HepG2 (cell line): Measurements from ENCODE around the gene P3H3. TPM values are rescaled to one million over a fixed set of nuclear protein-coding genes. Genes with fewer than 3 reads are reported as not detected.

Experiments used
- ATF5 ChIP-seq: sonication (generic); formaldehyde crosslinking; IDR thresholded peaks from 2 replicates; pipeline ENCODE4 v1.4.0; 2020; ENCODE audit warnings: mild to moderate bottlenecking, low read depth, missing genetic modification reagents
- HDAC1 ChIP-seq: sonication (generic); formaldehyde crosslinking; IDR thresholded peaks from 2 replicates; pipeline ENCODE4 v1.5.1; 2020; ENCODE audit warnings: mild to moderate bottlenecking, missing genetic modification reagents
- KMT2B ChIP-seq: IDR thresholded peaks from 2 replicates; pipeline ENCODE4 v1.6.1; 2016; ENCODE audit warnings: missing genetic modification reagents, missing compliant biosample characterization
- MXD1 ChIP-seq: sonication (generic); formaldehyde crosslinking; IDR thresholded peaks from 2 replicates; pipeline ENCODE4 v1.4.0; 2020; ENCODE audit warnings: mild to moderate bottlenecking, missing genetic modification reagents
- MXD4 ChIP-seq: IDR thresholded peaks from 2 replicates; pipeline ENCODE4 v1.6.1; 2016; ENCODE audit warnings: mild to moderate bottlenecking, missing biosample characterization, missing genetic modification reagents
- MZF1 ChIP-seq: sonication (generic); formaldehyde crosslinking; IDR thresholded peaks from 2 replicates; pipeline ENCODE4 v1.8.1; 2023; ENCODE audit warnings: mild to moderate bottlenecking, missing genetic modification reagents, borderline replicate concordance
- RFX5 ChIP-seq: IDR thresholded peaks from 2 replicates; pipeline ENCODE4 v1.6.1; 2011; ENCODE audit warnings: low read depth, low read length, improper control_type of control experiment
- SNAPC5 ChIP-seq: sonication (generic); formaldehyde crosslinking; IDR thresholded peaks from 2 replicates; pipeline ENCODE4 v1.8.1; 2023; ENCODE audit warnings: mild to moderate bottlenecking, missing genetic modification reagents, borderline replicate concordance
- TCF7L2 ChIP-seq: IDR thresholded peaks from 2 replicates; pipeline ENCODE4 v1.6.1; 2011; ENCODE audit warnings: mild to moderate bottlenecking, low read depth, low read length, moderate library complexity
- TEAD3 ChIP-seq: optimal IDR thresholded peaks from 2 replicates; pipeline ENCODE3; 2016; ENCODE audit warnings: borderline replicate concordance
- TFDP2 ChIP-seq: sonication (generic); formaldehyde crosslinking; IDR thresholded peaks from 2 replicates; pipeline ENCODE4 v1.4.0; 2020; ENCODE audit warnings: missing genetic modification reagents
- WIZ ChIP-seq: sonication (generic); formaldehyde crosslinking; IDR thresholded peaks from 2 replicates; pipeline ENCODE4 v1.5.1; 2020; ENCODE audit warnings: mild to moderate bottlenecking, missing genetic modification reagents
- ZFX ChIP-seq: sonication (generic); formaldehyde crosslinking; IDR thresholded peaks from 2 replicates; pipeline ENCODE4 v1.4.0; 2020; ENCODE audit warnings: mild to moderate bottlenecking, low read depth, missing genetic modification reagents, moderate library complexity
- ZNF407 ChIP-seq: sonication (generic); formaldehyde crosslinking; IDR thresholded peaks from one replicate; pipeline ENCODE4 v1.5.1; 2020; ENCODE audit warnings: mild to moderate bottlenecking, missing genetic modification reagents; ENCODE audit errors: not compliant biosample characterization
- ZNF570 ChIP-seq: sonication (generic); formaldehyde crosslinking; IDR thresholded peaks from 2 replicates; pipeline ENCODE4 v1.4.0; 2020; ENCODE audit warnings: mild to moderate bottlenecking, missing genetic modification reagents, borderline replicate concordance
- ZNF784 ChIP-seq: sonication (generic); formaldehyde crosslinking; IDR thresholded peaks from 2 replicates; pipeline ENCODE4 v1.5.1; 2020; ENCODE audit warnings: missing genetic modification reagents, mild to moderate bottlenecking, borderline replicate concordance
- polyA plus RNA-seq, 8 experiments: library from polyadenylated mRNA; depleted of rRNA in 3 of 8; stranded (reverse) in 7 of 8; unstranded in 1 of 8; fragments of >200 nt; fragmentation: Illumina TruSeq in 4 of 8; extraction: Trizol in 4 of 8; gene quantifications; 2 replicates each; pipeline versions ENCODE4 v1.2.1 to v1.2.3, GENCODE V29; 2011 to 2016; ENCODE audit warnings: low read depth in 4 of 8, missing spikeins in 1 of 8, mixed read lengths in 1 of 8; ENCODE audit not compliant: insufficient read depth in 1 of 8
- total RNA-seq, 5 experiments: library from RNA; depleted of rRNA; stranded (reverse); fragments of >200 nt; fragmentation: Illumina TruSeq; extraction: Trizol; gene quantifications; 2 replicates each; pipeline ENCODE4 v1.2.3, GENCODE V29; 2016; ENCODE audit warnings: low read depth in 1 of 5

Gene P3H3
- total and polyA plus RNA-seq, 2 of the 13 experiments (the other 11 are each of a cell fraction or from before 2014, with no cell fraction given), result 20.1 to 20.5 TPM

GRCh38 chr12:6867413-6868210 lies 39.4 kb downstream of the P3H3 start, which contains the start of gene TPI1 (continued):
- peak; percentile 94; the same call in 1 of the 2 replicates for TF ChIP-seq ZNF784 (CRISPR knock-in tag)
- no peak; the same call in 1 of the 2 replicates for TF ChIP-seq MXD4 (CRISPR knock-in tag)
- TF ChIP-seq RFX5, result no peak
- TF ChIP-seq MZF1 (CRISPR knock-in tag), result no peak
- peak; percentile 59 for TF ChIP-seq ZFX
- TF ChIP-seq ATF5 (CRISPR knock-in tag), result no peak; the same call in 1 of the 2 replicates
- no peak for TF ChIP-seq ZNF407 (CRISPR knock-in tag)
- no peak for TF ChIP-seq HDAC1 (CRISPR knock-in tag)
- 0 out of 2 replicates have a peak, but pooled peaks have one; percentile 25 for TF ChIP-seq WIZ (CRISPR knock-in tag)
- TF ChIP-seq MXD1 (CRISPR knock-in tag), result peak; percentile 40; the same call in 1 of the 2 replicates
- TF ChIP-seq KMT2B (CRISPR knock-in tag), result peak; percentile 50; the same call in 1 of the 2 replicates
- TF ChIP-seq TCF7L2, result no peak
- TF ChIP-seq SNAPC5 (CRISPR knock-in tag), result no peak
- TF ChIP-seq TEAD3, result no peak
- peak; percentile 47; the same call in 1 of the 2 replicates for TF ChIP-seq TFDP2 (CRISPR knock-in tag)
- TF ChIP-seq ZNF570 (CRISPR knock-in tag), result no peak
